HL-60 (cell line): Measurements from ENCODE around the gene SDCCAG8.

ENCODE experiments used
- CTCF ChIP-seq: IDR thresholded peaks from one replicate; pipeline ENCODE4 v1.5.1; 2011; ENCODE audit warnings: low read length, control low read depth, inconsistent platforms; ENCODE audit not compliant: insufficient read depth
- POLR2AphosphoS5 ChIP-seq: IDR thresholded peaks from 2 replicates; pipeline ENCODE4 v1.6.1; 2012; ENCODE audit warnings: low read depth

- TF ChIP-seq CTCF = no peak
- TF ChIP-seq POLR2AphosphoS5 = no peak
Measured at GRCh38 chr1:243420016-243420945, 164.4 kb downstream of the SDCCAG8 start.
